Endodermal cell (in vitro differentiated cells): ENCODE measurements around the gene DCAF4. TPM values are rescaled to one million over a fixed set of nuclear protein-coding genes. Genes with fewer than 3 reads are reported as not detected.

Source experiments
- DNase-seq: peaks from one replicate; pipeline ENCODE4 v3.0.0-alpha.2; 2017
- H3K27ac ChIP-seq: 2 replicates; pipeline ENCODE4 v1.5.1; 2013; ENCODE audit warnings: mild to moderate bottlenecking, low read depth, low read length, moderate library complexity
- H3K27me3 ChIP-seq: 2 replicates; pipeline ENCODE4 v1.6.1; 2013; ENCODE audit warnings: mild to moderate bottlenecking, low read length, moderate library complexity; ENCODE audit not compliant: insufficient read depth, control insufficient read depth, poor library complexity, severe bottlenecking
- H3K36me3 ChIP-seq: 2 replicates; pipeline ENCODE4 v1.7.0; 2013; ENCODE audit warnings: mild to moderate bottlenecking, low read length, moderate library complexity; ENCODE audit not compliant: control insufficient read depth, insufficient read depth
- H3K4me1 ChIP-seq: one replicate; pipeline ENCODE4 v1.7.0; 2013; ENCODE audit warnings: low read length; ENCODE audit not compliant: control insufficient read depth, insufficient read depth
- H3K4me3 ChIP-seq: 2 replicates; pipeline ENCODE4 v1.5.1; 2013; ENCODE audit warnings: mild to moderate bottlenecking, low read length, moderate library complexity
- H3K9ac ChIP-seq: 2 replicates; pipeline ENCODE4 v1.6.1; 2013; ENCODE audit warnings: mild to moderate bottlenecking, low read length, moderate library complexity; ENCODE audit not compliant: poor library complexity, severe bottlenecking; ENCODE audit errors: extremely low read depth
- H3K9me3 ChIP-seq: 2 replicates; pipeline ENCODE4 v1.6.1; 2013; ENCODE audit warnings: mild to moderate bottlenecking, low read length, moderate library complexity; ENCODE audit not compliant: control insufficient read depth
- H3K27ac Mint-ChIP-seq: 2 replicates; pipeline ENCODE4 v1.8.0; 2020; ENCODE audit warnings: mixed read lengths
- H3K27me3 Mint-ChIP-seq: 2 replicates; pipeline ENCODE4 v1.8.0; 2021; ENCODE audit warnings: mild to moderate bottlenecking, mixed read lengths; ENCODE audit not compliant: insufficient read depth
- H3K36me3 Mint-ChIP-seq: 2 replicates; pipeline ENCODE4 v1.8.0; 2020; ENCODE audit warnings: low read depth, mixed read lengths
- H3K4me1 Mint-ChIP-seq: 2 replicates; pipeline ENCODE4 v1.8.0; 2020; ENCODE audit warnings: mixed read lengths
- H3K4me3 Mint-ChIP-seq: 2 replicates; pipeline ENCODE4 v1.8.0; 2020; ENCODE audit warnings: mild to moderate bottlenecking, moderate library complexity, mixed read lengths
- H3K9me3 Mint-ChIP-seq: 2 replicates; pipeline ENCODE4 v1.8.0; 2020; ENCODE audit warnings: mild to moderate bottlenecking, mixed read lengths
- CTCF ChIP-seq: fragments of 200-600 bp; sonication (generic); conservative IDR thresholded peaks from 2 replicates; pipeline ENCODE4 v1.5.0; 2021; ENCODE audit warnings: antibody characterized with exemption, mild to moderate bottlenecking
- WGBS, 2 experiments: methylation state at CpG; one replicate each; pipeline versions ENCODE4 v1.1.5 to v1.1.7; 2013; ENCODE audit warnings: missing lambda C conversion rate in 2 of 2, mixed read lengths in 1 of 2; ENCODE audit not compliant: insufficient coverage in 1 of 2, insufficient read length in 1 of 2; 5-methylcytosine and 5-hydroxymethylcytosine counted together
- total RNA-seq, 2 donors: library from RNA; stranded (reverse); fragmentation: NEBNext Ultra II Directional in 1 of 2; extraction: Animal tissue kit (Norgen Biotek cat#: 25700) in 1 of 2; gene quantifications; 2 replicates in 1 of 2; 3 replicates in 1 of 2; pipeline ENCODE4 v1.2.1, GENCODE V29; 2021

Gene DCAF4
- total RNA-seq, 2 donors from 2014 or later = 16.4 to 17.7 TPM

- H3K4me3 Mint-ChIP-seq = no peak overlapping the region
- Histone ChIP-seq H3K4me1 (no peaks in the 10 kb centered on the region), H3K27me3 (no peaks in the 10 kb centered on the region), H3K27ac (no peak overlapping the region), H3K9ac (no peak overlapping the region), H3K36me3 (no peaks in the 10 kb centered on the region), H3K4me3 (no peak overlapping the region), H3K9me3 (no peaks in the 10 kb centered on the region)
- H3K4me1 Mint-ChIP-seq = no peaks in the 10 kb centered on the region
- DNase-seq = no peak
- H3K36me3 Mint-ChIP-seq = no peaks in the 10 kb centered on the region
- TF ChIP-seq CTCF = no peak
- no peak overlapping the region for H3K27ac Mint-ChIP-seq
- no peaks in the 10 kb centered on the region for H3K9me3 Mint-ChIP-seq
- H3K27me3 Mint-ChIP-seq = peaks cover 22% of the 10 kb centered on the region
Observed at GRCh38 chr14:72921396-72921795, 4.9 kb upstream of the DCAF4 start.

GRCh38 chr14:72924337-72924736 is 1.9 kb upstream of the DCAF4 start:
- no peak for TF ChIP-seq CTCF
- H3K4me3 ChIP-seq = no peak overlapping the region
- Mint-ChIP-seq H3K4me3 (no peak overlapping the region), H3K27me3 (peaks cover 22% of the 10 kb centered on the region), H3K27ac (no peak overlapping the region), H3K36me3 (no peaks in the 10 kb centered on the region), H3K9me3 (no peaks in the 10 kb centered on the region), H3K4me1 (peaks cover 2% of the 10 kb centered on the region)
- no peaks in the 10 kb centered on the region for H3K36me3 ChIP-seq
- H3K9ac ChIP-seq = no peak overlapping the region
- H3K27me3 ChIP-seq = no peaks in the 10 kb centered on the region
- DNase-seq = peak; percentile 36
- no peaks in the 10 kb centered on the region for H3K9me3 ChIP-seq
- no peaks in the 10 kb centered on the region for H3K4me1 ChIP-seq
- H3K27ac ChIP-seq = no peak overlapping the region
- WGBS, 2 experiments = 91 to 93% methylated on average over 5 of the region's 5 CpGs

- Mint-ChIP-seq H3K4me3 (peak overlapping the region; percentile 79), H3K36me3 (peaks cover 8% of the 10 kb centered on the region), H3K27me3 (peaks cover 22% of the 10 kb centered on the region), H3K9me3 (no peaks in the 10 kb centered on the region), H3K27ac (no peak overlapping the region), H3K4me1 (peaks cover 2% of the 10 kb centered on the region)
- DNase-seq = peak; percentile 47
- Histone ChIP-seq H3K36me3 (peaks cover 4% of the 10 kb centered on the region), H3K27ac (no peak overlapping the region), H3K9me3 (no peaks in the 10 kb centered on the region), H3K27me3 (no peaks in the 10 kb centered on the region), H3K4me3 (peak overlapping the region; percentile 93), H3K9ac (no peak overlapping the region), H3K4me1 (no peaks in the 10 kb centered on the region)
- no peak for TF ChIP-seq CTCF
- WGBS, 2 experiments = 91 to 97% methylated on average over 21 to 22 of the region's 22 CpGs
Observed at GRCh38 chr14:72925171-72925759, 999 bp upstream of the DCAF4 start.
